Mesendoderm (in vitro differentiated cells): ENCODE data around the gene NCBP1.
"Not testable (repeated sequence)": the region's sequence is repeated elsewhere in the genome, so short reads cannot be mapped to it uniquely, and the experiment has no call there.

Experiments used
- DNase-seq: peaks from one replicate; pipeline ENCODE4 v3.0.0; 2013
- H2AK5ac ChIP-seq: 2 replicates; pipeline ENCODE4 v1.6.1; 2013; ENCODE audit warnings: low read length, inconsistent platforms
- H2BK120ac ChIP-seq: 2 replicates; pipeline ENCODE4 v1.6.1; 2013; ENCODE audit warnings: low read depth, mild to moderate bottlenecking, low read length, moderate library complexity, mixed read lengths
- H2BK15ac ChIP-seq: replicated peaks from 2 replicates; pipeline ENCODE4 v1.6.1; 2013; ENCODE audit warnings: low read depth, mild to moderate bottlenecking, moderate library complexity
- H2BK5ac ChIP-seq: 2 replicates; pipeline ENCODE4 v1.6.1; 2013; ENCODE audit warnings: low read length, inconsistent platforms
- H3K18ac ChIP-seq: 2 replicates; pipeline ENCODE4 v1.6.1; 2013; ENCODE audit warnings: mild to moderate bottlenecking, low read length, mixed read lengths
- H3K23ac ChIP-seq: one replicate; pipeline ENCODE4 v1.6.1; 2013; ENCODE audit warnings: low read length
- H3K27ac ChIP-seq: 2 replicates; pipeline ENCODE4 v1.5.1; 2013; ENCODE audit warnings: low read depth, mild to moderate bottlenecking, inconsistent platforms, low read length, moderate library complexity
- H3K27me3 ChIP-seq: 2 replicates; pipeline ENCODE4 v1.6.1; 2013; ENCODE audit warnings: low read length, control low read depth, mild to moderate bottlenecking, inconsistent platforms; ENCODE audit not compliant: insufficient read depth, poor library complexity
- H3K36me3 ChIP-seq: 2 replicates; pipeline ENCODE4 v1.6.1; 2013; ENCODE audit warnings: low read length, inconsistent platforms; ENCODE audit not compliant: control insufficient read depth, insufficient read depth
- H3K4ac ChIP-seq: one replicate; pipeline ENCODE4 v1.6.1; 2013; ENCODE audit warnings: low read depth, mild to moderate bottlenecking, low read length, moderate library complexity
- H3K4me1 ChIP-seq: 2 replicates; pipeline ENCODE4 v1.6.1; 2013; ENCODE audit warnings: low read depth, low read length, inconsistent platforms; ENCODE audit not compliant: control insufficient read depth
- H3K4me2 ChIP-seq: 2 replicates; pipeline ENCODE4 v1.6.1; 2013; ENCODE audit warnings: low read length
- H3K4me3 ChIP-seq: 2 replicates; pipeline ENCODE4 v1.5.1; 2013; ENCODE audit warnings: mild to moderate bottlenecking, low read length
- H3K56ac ChIP-seq: one replicate; pipeline ENCODE4 v1.6.1; 2013; ENCODE audit warnings: low read length
- H3K79me1 ChIP-seq: 2 replicates; pipeline ENCODE4 v1.6.1; 2013; ENCODE audit warnings: low read length, inconsistent platforms
- H3K79me2 ChIP-seq: 2 replicates; pipeline ENCODE4 v1.6.1; 2013; ENCODE audit warnings: mild to moderate bottlenecking, low read length; ENCODE audit not compliant: control insufficient read depth, insufficient read depth
- H3K9ac ChIP-seq: 2 replicates; pipeline ENCODE4 v1.6.1; 2013; ENCODE audit warnings: low read length, inconsistent platforms
- H4K5ac ChIP-seq: one replicate; pipeline ENCODE4 v1.6.1; 2013; ENCODE audit warnings: low read length
- H4K8ac ChIP-seq: one replicate; pipeline ENCODE4 v1.6.1; 2013; ENCODE audit warnings: low read depth, mild to moderate bottlenecking, control low read depth, low read length, moderate library complexity
- WGBS: extraction: QIAGEN DNeasy Blood & Tissue Kit; methylation state at CpG from one replicate; pipeline ENCODE4 v1.1.7; 2013; ENCODE audit warnings: low lambda C conversion rate, missing lambda C conversion rate; ENCODE audit not compliant: insufficient coverage; ENCODE audit errors: extremely low coverage; 5-methylcytosine and 5-hydroxymethylcytosine counted together

The NCBP1 gene

GRCh38 chr9:97695995-97696802 is 62.6 kb downstream of the NCBP1 start:
- H4K5ac ChIP-seq, result no peak overlapping the region
- peaks cover 3% of the 10 kb centered on the region for H3K4me1 ChIP-seq
- no peak overlapping the region for H3K4ac ChIP-seq
- H3K79me2 ChIP-seq, result no peaks in the 10 kb centered on the region
- H3K27me3 ChIP-seq, result no peaks in the 10 kb centered on the region
- no peak overlapping the region for H3K27ac ChIP-seq
- no peaks in the 10 kb centered on the region for H3K36me3 ChIP-seq
- peak overlapping the region; percentile 92 for H3K56ac ChIP-seq
- no peaks in the 10 kb centered on the region for H3K79me1 ChIP-seq
- no peak overlapping the region for H2AK5ac ChIP-seq
- H3K4me3 ChIP-seq, result peak overlapping the region; percentile 5
- H4K8ac ChIP-seq, result no peak overlapping the region
- no CpG with 5 or more reads among the region's 9 CpGs for WGBS
- H2BK15ac ChIP-seq, result no peak overlapping the region
- H3K4me2 ChIP-seq, result peak overlapping the region; percentile 65
- H3K18ac ChIP-seq, result no peak overlapping the region
- DNase-seq, result no peak
- no peak overlapping the region for H3K23ac ChIP-seq
- H2BK5ac ChIP-seq, result no peak overlapping the region
- peak overlapping the region; percentile 87 for H3K9ac ChIP-seq
- no peak overlapping the region for H2BK120ac ChIP-seq

- Histone ChIP-seq H2BK15ac (no peak within 1 kb of the TSS), H2BK120ac (no peak within 1 kb of the TSS), H3K56ac (peak within 1 kb of the TSS; percentile 92), H4K8ac (no peak within 1 kb of the TSS), H2BK5ac (no peak within 1 kb of the TSS), H3K27ac (peak within 1 kb of the TSS; percentile 82), H3K23ac (no peak within 1 kb of the TSS), H3K27me3 (no peaks in the 10 kb centered on the region), H3K4me1 (peaks cover 7% of the 10 kb centered on the region), H3K79me2 (no peaks in the 10 kb centered on the region), H3K18ac (no peak within 1 kb of the TSS), H3K4me3 (peak within 1 kb of the TSS; percentile 5), H2AK5ac (no peak within 1 kb of the TSS), H3K9ac (peak within 1 kb of the TSS; percentile 87), H4K5ac (peak within 1 kb of the TSS; percentile 13), H3K36me3 (no peaks in the 10 kb centered on the region), H3K79me1 (no peaks in the 10 kb centered on the region), H3K4me2 (peak within 1 kb of the TSS; percentile 81), H3K4ac (peak within 1 kb of the TSS; percentile 49)
- peak; percentile 97 for DNase-seq
- WGBS, result no CpG with 5 or more reads among the region's 82 CpGs
Observed at GRCh38 chr9:97696803-97697601, 63.4 kb downstream of the NCBP1 start, which contains the start of gene XPA. Gene XPA (minus strand): TSS chr9:97697340. CDS start chr9:97697292, 48 bp downstream.

DNA sequence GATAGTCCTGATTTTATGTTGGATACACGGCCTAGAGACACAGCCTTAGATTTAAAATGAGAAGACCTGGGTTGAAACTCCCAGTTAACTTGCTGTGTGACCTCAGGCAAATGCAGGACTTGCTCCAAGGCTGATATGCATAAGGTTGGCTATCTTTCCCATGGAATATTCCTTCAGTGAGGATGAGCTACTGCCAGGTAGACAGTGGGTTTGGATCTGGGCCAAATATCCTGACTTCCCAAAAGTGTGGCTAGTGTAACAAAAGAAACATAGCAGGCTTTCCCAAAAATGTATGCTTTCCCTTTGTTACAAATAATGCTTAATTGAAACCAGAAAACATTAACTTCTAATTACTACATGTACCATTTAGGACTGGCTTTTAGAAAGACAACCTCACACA is 64.2 kb downstream of the NCBP1 start:
- Histone ChIP-seq H3K4me1 (peaks cover 7% of the 10 kb centered on the region), H3K27ac (no peak overlapping the region), H2BK15ac (no peak overlapping the region), H3K23ac (no peak overlapping the region), H3K4me2 (no peak overlapping the region), H3K36me3 (no peaks in the 10 kb centered on the region), H2AK5ac (no peak overlapping the region), H4K8ac (no peak overlapping the region), H3K27me3 (no peaks in the 10 kb centered on the region), H3K18ac (no peak overlapping the region), H3K79me2 (no peaks in the 10 kb centered on the region), H4K5ac (peak overlapping the region; percentile 13), H2BK5ac (no peak overlapping the region), H3K4me3 (no peak overlapping the region), H3K4ac (no peak overlapping the region), H3K79me1 (no peaks in the 10 kb centered on the region), H3K9ac (no peak overlapping the region), H3K56ac (peak overlapping the region; percentile 79), H2BK120ac (no peak overlapping the region)
- no CpG with 5 or more reads among the region's 1 CpG for WGBS
- no peak for DNase-seq

DNA sequence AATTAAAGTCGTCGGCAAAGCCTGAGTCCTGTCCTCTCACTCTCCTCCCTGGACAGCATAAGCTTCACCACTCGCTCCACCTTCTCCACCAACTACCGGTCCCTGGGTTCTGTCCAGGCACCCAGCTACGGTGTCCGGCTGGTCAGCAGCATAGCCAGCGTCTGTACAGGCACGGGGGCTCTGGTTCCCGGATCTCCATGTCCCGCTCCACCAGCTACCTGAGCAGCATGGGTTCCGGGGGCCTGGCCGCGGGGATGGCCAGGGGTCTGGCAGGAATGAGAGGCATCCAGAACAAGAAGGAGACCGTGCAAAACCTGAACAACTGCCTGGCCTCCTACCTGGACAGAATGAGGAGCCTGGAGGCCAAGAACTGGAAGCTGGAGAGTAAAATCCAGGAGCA is 65.2 kb downstream of the NCBP1 start:
- H4K5ac ChIP-seq, result no peak overlapping the region
- no peak overlapping the region for H2BK15ac ChIP-seq
- no peak overlapping the region for H3K4ac ChIP-seq
- no peaks in the 10 kb centered on the region for H3K36me3 ChIP-seq
- H3K4me2 ChIP-seq, result no peak overlapping the region
- no peak overlapping the region for H4K8ac ChIP-seq
- no peak overlapping the region for H3K56ac ChIP-seq
- no peak for DNase-seq
- H2BK5ac ChIP-seq, result no peak overlapping the region
- no peaks in the 10 kb centered on the region for H3K79me2 ChIP-seq
- no peak overlapping the region for H2AK5ac ChIP-seq
- WGBS, result no CpG with 5 or more reads among the region's 14 CpGs
- H3K9ac ChIP-seq, result no peak overlapping the region
- H3K27me3 ChIP-seq, result no peaks in the 10 kb centered on the region
- H3K23ac ChIP-seq, result no peak overlapping the region
- H2BK120ac ChIP-seq, result no peak overlapping the region
- no peak overlapping the region for H3K27ac ChIP-seq
- no peak overlapping the region for H3K18ac ChIP-seq
- peaks cover 7% of the 10 kb centered on the region for H3K4me1 ChIP-seq
- H3K79me1 ChIP-seq, result no peaks in the 10 kb centered on the region
- H3K4me3 ChIP-seq, result no peak overlapping the region

GRCh38 chr9:97699281-97699680 is 65.7 kb downstream of the NCBP1 start:
- not testable (repeated sequence) for H3K27ac ChIP-seq, H3K4me2 ChIP-seq, H3K4me3 ChIP-seq, H4K5ac ChIP-seq, DNase-seq, H3K36me3 ChIP-seq, H2BK5ac ChIP-seq, H3K23ac ChIP-seq, H4K8ac ChIP-seq, H3K27me3 ChIP-seq, H2AK5ac ChIP-seq, H3K79me1 ChIP-seq, H3K4me1 ChIP-seq, H3K18ac ChIP-seq, H3K56ac ChIP-seq, H2BK15ac ChIP-seq, H3K79me2 ChIP-seq, H3K9ac ChIP-seq, H2BK120ac ChIP-seq, H3K4ac ChIP-seq
- no CpG with 5 or more reads among the region's 13 CpGs for WGBS
